Endometrial microvascular endothelial cells (primary cell): ENCODE results near the gene STAT4. TPM values are rescaled to one million over a fixed set of nuclear protein-coding genes. Genes with fewer than 3 reads are reported as not detected.

Source experiments
- in situ Hi-C: cut with HindIII; loops from 2 replicates; pipeline ENCODE4 v1.10.0; 2017; ENCODE audit warnings: low sequenced_read_pairs, low pct_unique_long_range_greater_than_20kb; ENCODE audit errors: inconsistent ontology term
- total RNA-seq: library from RNA; depleted of rRNA; stranded (reverse); fragments of >200 nt; gene quantifications from one replicate; pipeline ENCODE4 v1.2.3, GENCODE V29; 2015; ENCODE audit errors: inconsistent ontology term

STAT4 gene
- not detected for total RNA-seq

GRCh38 chr2:191150600-191151330 lies at the start of gene STAT4:
TSS of gene STAT4 (minus strand) at chr2:191150994. CDS start at chr2:191148203, 2,791 bp downstream.
- in situ Hi-C loops = no loop called here

- in situ Hi-C loops = no loop called here
These were observed 49.2 kb upstream of the STAT4 start for GRCh38 chr2:191199929-191200512.

- in situ Hi-C loops = no loop called here
These were observed 47.5 kb upstream of the STAT4 start for GRCh38 chr2:191198271-191198670.

- in situ Hi-C loops = no loop called here
These were observed 46.3 kb upstream of the STAT4 start for GRCh38 chr2:191197096-191197495.

- in situ Hi-C loops = no loop called here
These were observed 44.2 kb upstream of the STAT4 start for GRCh38 chr2:191195021-191195420.

GRCh38 chr2:191190861-191191552 lies 40.2 kb upstream of the STAT4 start:
- in situ Hi-C loops = no loop called here

GRCh38 chr2:191190435-191190834 lies 39.6 kb upstream of the STAT4 start:
- in situ Hi-C loops = no loop called here

- in situ Hi-C loops = no loop called here
These were observed 38.4 kb upstream of the STAT4 start for GRCh38 chr2:191189112-191189635.

- in situ Hi-C loops = no loop called here
These were observed 37.8 kb upstream of the STAT4 start for GRCh38 chr2:191188550-191189093.

GRCh38 chr2:191187105-191187829 lies 36.5 kb upstream of the STAT4 start:
- in situ Hi-C loops = no loop called here

GRCh38 chr2:191184457-191184856 lies 33.7 kb upstream of the STAT4 start:
- in situ Hi-C loops = no loop called here

- in situ Hi-C loops = no loop called here
These were observed 32.7 kb upstream of the STAT4 start for GRCh38 chr2:191183516-191183915.

- in situ Hi-C loops = no loop called here
These were observed 32.3 kb upstream of the STAT4 start for GRCh38 chr2:191183081-191183480.

- in situ Hi-C loops = no loop called here
These were observed 29.9 kb upstream of the STAT4 start for GRCh38 chr2:191180713-191181112.

GRCh38 chr2:191180276-191180675 lies 29.5 kb upstream of the STAT4 start:
- in situ Hi-C loops = no loop called here

- in situ Hi-C loops = no loop called here
These were observed 28.2 kb upstream of the STAT4 start for GRCh38 chr2:191178806-191179514.

GRCh38 chr2:191177751-191178736 lies 27.2 kb upstream of the STAT4 start:
- in situ Hi-C loops = no loop called here
